Sigmoid colon (tissue), 4 donors: ENCODE results near the gene RPSA.

Experiments used
- CTCF ChIP-seq, 4 experiments: fragments of 450-650 bp in 3 of 4; fragments of 200-600 bp in 1 of 4; IDR thresholded peaks; one replicate each; pipeline ENCODE4 v1.5.1; 2016 to 2019; ENCODE audit warnings: antibody characterized with exemption in 4 of 4, mild to moderate bottlenecking in 3 of 4, moderate library complexity in 2 of 4
- EP300 ChIP-seq, 4 donors: sonication (generic); formaldehyde crosslinking; IDR thresholded peaks; one replicate each; pipeline ENCODE4 v1.6.1; 2017; ENCODE audit warnings: antibody characterized with exemption in 4 of 4
- POLR2A ChIP-seq, 2 donors: fragments of 450-650 bp; IDR thresholded peaks; one replicate each; pipeline ENCODE4 v1.6.1; 2016; ENCODE audit warnings: antibody characterized with exemption in 2 of 2, mild to moderate bottlenecking in 2 of 2, moderate library complexity in 2 of 2

- TF ChIP-seq CTCF (IDR thresholded peaks at IDR 0.05) = no peak
- TF ChIP-seq POLR2A (IDR thresholded peaks at IDR 0.05) = no peak
- TF ChIP-seq EP300 (IDR thresholded peaks at IDR 0.05) = no peak
Measured at GRCh38 chr3:39388153-39388552, 18.4 kb upstream of the RPSA start.
